CD14-positive monocyte (primary cell): ENCODE results near the gene AGXT2. TPM values are rescaled to one million over a fixed set of nuclear protein-coding genes. Genes with fewer than 3 reads are reported as not detected.
A peak's percentile ranks its signal among the peaks of the same experiment; 100 is the strongest.

ENCODE experiments used
- DNase-seq, 3 donors: peaks; one replicate each; pipeline ENCODE4 v3.0.0-alpha.2; 2011 to 2022
- H2AFZ ChIP-seq: 2 replicates; pipeline ENCODE4 v1.6.0; 2012; ENCODE audit warnings: mild to moderate bottlenecking, low read depth, low read length, inconsistent platforms; ENCODE audit not compliant: insufficient read depth, poor library complexity, severe bottlenecking
- H3K27ac ChIP-seq, 2 donors: 1 replicate in 1 of 2; 2 replicates in 1 of 2; pipeline ENCODE4 v1.5.1; 2012 to 2013; ENCODE audit warnings: low read length in 2 of 2, control low read depth in 1 of 2, inconsistent platforms in 1 of 2, low read depth in 1 of 2, mild to moderate bottlenecking in 1 of 2
- H3K27me3 ChIP-seq, 2 donors: one replicate each; pipeline versions ENCODE4 v1.6.0 to v1.6.1; 2011 to 2013; ENCODE audit warnings: low read length in 2 of 2; ENCODE audit not compliant: control insufficient read depth in 2 of 2, insufficient read depth in 2 of 2
- H3K36me3 ChIP-seq, 2 donors: replicated peaks in 1 of 2; 1 replicate in 1 of 2; 2 replicates in 1 of 2; pipeline versions ENCODE4 v1.5.1 to v1.6.1; 2012 to 2013; ENCODE audit warnings: low read length in 2 of 2, control low read depth in 1 of 2, inconsistent platforms in 1 of 2, mild to moderate bottlenecking in 1 of 2; ENCODE audit not compliant: insufficient read depth in 2 of 2, control insufficient read depth in 1 of 2
- H3K4me1 ChIP-seq, 2 donors: 1 replicate in 1 of 2; 2 replicates in 1 of 2; pipeline versions ENCODE4 v1.5.1 to v1.6.1; 2012 to 2013; ENCODE audit warnings: low read length in 2 of 2, control low read depth in 1 of 2, inconsistent platforms in 1 of 2, mild to moderate bottlenecking in 1 of 2, moderate library complexity in 1 of 2; ENCODE audit not compliant: insufficient read depth in 2 of 2, control insufficient read depth in 1 of 2
- H3K4me2 ChIP-seq: replicated peaks from 2 replicates; pipeline ENCODE3; 2012; ENCODE audit warnings: low read length, moderate library complexity, mild to moderate bottlenecking; ENCODE audit not compliant: poor library complexity, severe bottlenecking; ENCODE audit errors: extremely low read depth
- H3K4me3 ChIP-seq, 3 experiments: fragments of 200-600 bp in 1 of 3; sonication (generic) in 1 of 3; replicated peaks in 1 of 3; 1 replicate in 2 of 3; 2 replicates in 1 of 3; pipeline ENCODE4 v1.5.1; 2011 to 2013; ENCODE audit warnings: low read length in 3 of 3, mild to moderate bottlenecking in 3 of 3, control low read depth in 2 of 3, low read depth in 2 of 3, inconsistent platforms in 1 of 3, moderate library complexity in 1 of 3
- H3K79me2 ChIP-seq: 2 replicates; pipeline ENCODE4 v1.6.0; 2012; ENCODE audit warnings: mild to moderate bottlenecking, control low read depth, inconsistent platforms, low read length, moderate library complexity; ENCODE audit not compliant: insufficient read depth
- H3K9ac ChIP-seq: 2 replicates; pipeline ENCODE4 v1.6.0; 2017; ENCODE audit warnings: low read length, mild to moderate bottlenecking; ENCODE audit not compliant: insufficient read depth, poor library complexity, severe bottlenecking
- H3K9me3 ChIP-seq, 2 donors: replicated peaks in 1 of 2; 1 replicate in 1 of 2; 2 replicates in 1 of 2; pipeline versions ENCODE4 v1.5.1 to v1.6.1; 2012 to 2013; ENCODE audit warnings: low read length in 2 of 2, control low read depth in 1 of 2; ENCODE audit not compliant: control insufficient read depth in 1 of 2, insufficient read depth in 1 of 2
- H4K20me1 ChIP-seq: 2 replicates; pipeline ENCODE4 v1.6.0; 2012; ENCODE audit warnings: mild to moderate bottlenecking, low read length, control low read depth, moderate library complexity; ENCODE audit not compliant: insufficient read depth
- H3K27ac Mint-ChIP-seq, 7 donors: one replicate each; pipeline ENCODE4 v1.8.0; 2020; ENCODE audit warnings: mild to moderate bottlenecking in 7 of 7, mixed read lengths in 7 of 7, moderate library complexity in 6 of 7, inconsistent platforms in 2 of 7
- H3K27me3 Mint-ChIP-seq, 3 donors: one replicate each; pipeline ENCODE4 v1.8.0; 2021 to 2022; ENCODE audit warnings: low read depth in 3 of 3, mild to moderate bottlenecking in 3 of 3, mixed read lengths in 3 of 3, moderate library complexity in 3 of 3, inconsistent platforms in 1 of 3
- H3K36me3 Mint-ChIP-seq, 2 donors: one replicate each; pipeline ENCODE4 v1.8.0; 2020; ENCODE audit warnings: mixed read lengths in 2 of 2, inconsistent platforms in 1 of 2, mild to moderate bottlenecking in 1 of 2
- H3K4me1 Mint-ChIP-seq: one replicate; pipeline ENCODE4 v1.8.0; 2020; ENCODE audit warnings: mild to moderate bottlenecking, mixed read lengths
- H3K4me3 Mint-ChIP-seq, 2 donors: one replicate each; pipeline ENCODE4 v1.8.0; 2020; ENCODE audit warnings: mild to moderate bottlenecking in 2 of 2, mixed read lengths in 2 of 2, moderate library complexity in 1 of 2
- H3K9me3 Mint-ChIP-seq, 7 donors: one replicate each; pipeline ENCODE4 v1.8.0; 2020 to 2022; ENCODE audit warnings: mixed read lengths in 7 of 7, mild to moderate bottlenecking in 6 of 7, moderate library complexity in 6 of 7, inconsistent platforms in 2 of 7
- CTCF ChIP-seq: fragments of 200-600 bp; IDR thresholded peaks from one replicate; pipeline ENCODE4 v1.8.0; 2022; ENCODE audit warnings: antibody characterized with exemption, mild to moderate bottlenecking
- WGBS: methylation state at CpG from one replicate; pipeline ENCODE4 v1.1.5; 2013; ENCODE audit warnings: missing lambda C conversion rate; ENCODE audit not compliant: insufficient coverage; 5-methylcytosine and 5-hydroxymethylcytosine counted together
- intact Hi-C, 2 donors: fragments of 100-400 bp; cut with micrococcal nuclease; formaldehyde crosslinking; loops; one replicate each; pipeline versions ENCODE4 v1.15.0 to v1.15.1; 2023
- polyA plus RNA-seq, 3 donors: library from polyadenylated mRNA; depleted of rRNA in 1 of 3; unstranded in 2 of 3; stranded (reverse) in 1 of 3; fragments of 300-500 nt in 2 of 3; fragments of >200 nt in 1 of 3; fragmentation: Illumina TruSeq in 2 of 3; gene quantifications; 1 replicate in 2 of 3; 2 replicates in 1 of 3; pipeline ENCODE4 v1.2.3, GENCODE V29; 2012 to 2021

AGXT2 gene
- polyA plus RNA-seq, 3 donors = not detected

- Histone ChIP-seq H3K27ac (no peak overlapping the region), H3K4me1 (no peaks in the 10 kb centered on the region), H3K4me3 (no peak overlapping the region), H3K36me3 (no peaks in the 10 kb centered on the region), H4K20me1 (no peaks in the 10 kb centered on the region), H3K9me3 (no peaks in the 10 kb centered on the region), H3K27me3 (no peaks in the 10 kb centered on the region), H3K79me2 (no peaks in the 10 kb centered on the region), H3K9ac (no peak overlapping the region), H3K4me2 (no peak overlapping the region), H2AFZ (no peak overlapping the region)
- 56% methylated on average over 9 of the region's 18 CpGs for WGBS
- TF ChIP-seq CTCF = peak; percentile 90
- H3K9me3 Mint-ChIP-seq = peaks cover 0 to 6% (median 2%) of the 10 kb centered on the region in 7 donors
- no peak overlapping the region for H3K4me3 Mint-ChIP-seq
- H3K27me3 Mint-ChIP-seq = peaks cover 4 to 15% (median 12%) of the 10 kb centered on the region in 3 donors
- no peak overlapping the region for H3K27ac Mint-ChIP-seq
- no peaks in the 10 kb centered on the region for H3K36me3 Mint-ChIP-seq
- H3K4me1 Mint-ChIP-seq = no peaks in the 10 kb centered on the region
- DNase-seq = peak; percentile 5 to 31 (median 29)
- intact Hi-C loops = no loop called here
Observed at GRCh38 chr5:35003018-35003957, 44.5 kb downstream of the AGXT2 start.

- no peaks in the 10 kb centered on the region for H3K36me3 Mint-ChIP-seq
- H3K79me2 ChIP-seq = no peaks in the 10 kb centered on the region
- no peaks in the 10 kb centered on the region for H4K20me1 ChIP-seq
- no peak for DNase-seq
- H3K9ac ChIP-seq = no peak overlapping the region
- H3K4me3 ChIP-seq = no peak overlapping the region
- no peak for TF ChIP-seq CTCF
- no peaks in the 10 kb centered on the region for H3K27me3 ChIP-seq
- WGBS = 96% methylated on average over 6 of the region's 6 CpGs
- H3K27ac Mint-ChIP-seq = no peak overlapping the region
- no peaks in the 10 kb centered on the region for H3K9me3 ChIP-seq
- H3K4me2 ChIP-seq = no peak overlapping the region
- H3K27me3 Mint-ChIP-seq = peaks cover 4 to 16% (median 15%) of the 10 kb centered on the region in 3 donors
- no peak overlapping the region for H3K27ac ChIP-seq
- no peak overlapping the region for H3K4me3 Mint-ChIP-seq
- H3K4me1 Mint-ChIP-seq = no peaks in the 10 kb centered on the region
- intact Hi-C loops = no loop called here
- no peaks in the 10 kb centered on the region for H3K4me1 ChIP-seq
- H2AFZ ChIP-seq = no peak overlapping the region
- H3K9me3 Mint-ChIP-seq = peaks cover 0 to 5% (median 0%) of the 10 kb centered on the region in 7 donors
- H3K36me3 ChIP-seq = no peaks in the 10 kb centered on the region
Observed at GRCh38 chr5:35002459-35002858, 45.3 kb downstream of the AGXT2 start.
